ENCODE data around the gene NPR1. TPM values are rescaled to one million over a fixed set of nuclear protein-coding genes. Genes with fewer than 3 reads are reported as not detected.
"Not testable (repeated sequence)": the region's sequence is repeated elsewhere in the genome, so short reads cannot be mapped to it uniquely, and the experiment has no call there.

NPR1 gene
- total RNA-seq, 1 donor: 1.5 TPM

DNA sequence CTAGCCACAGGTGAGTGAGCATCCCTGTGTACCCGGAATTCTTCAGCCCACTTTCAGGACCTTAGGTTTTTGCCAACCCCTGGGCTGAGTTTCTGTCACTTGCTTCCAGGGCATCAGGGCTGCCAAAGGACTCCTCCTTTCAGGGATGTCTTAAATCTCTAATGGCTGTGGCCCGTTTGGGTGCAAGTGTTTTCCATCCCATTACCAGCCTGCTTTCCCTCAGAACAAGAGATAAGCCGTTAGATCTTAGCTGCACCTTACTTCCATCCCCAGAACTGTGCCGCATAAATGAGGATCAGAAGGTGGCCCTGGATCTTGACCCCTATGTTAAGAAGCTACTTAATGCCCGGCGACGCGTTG is 19.3 kb upstream of the NPR1 start:
- no peak for DNase-seq (ENCODE audit: low read depth)
- TF ChIP-seq CTCF (IDR thresholded peaks at IDR 0.05; ENCODE audit: insufficient read depth, low read length): no peak
- peak overlapping the region; percentile 96 for H3K4me3 ChIP-seq (ENCODE audit: low read depth, low read length)

- TF ChIP-seq CTCF (IDR thresholded peaks at IDR 0.05; ENCODE audit: insufficient read depth, low read length): no peak
- DNase-seq (ENCODE audit: low read depth): no peak
- H3K4me3 ChIP-seq (ENCODE audit: low read depth, low read length): peak overlapping the region; percentile 96
Measured at GRCh38 chr1:153659656-153660055, 18.8 kb upstream of the NPR1 start.

- no peak for DNase-seq (ENCODE audit: low read depth)
- no peak for TF ChIP-seq CTCF (IDR thresholded peaks at IDR 0.05; ENCODE audit: insufficient read depth, low read length)
- H3K4me3 ChIP-seq (ENCODE audit: low read depth, low read length): no peak overlapping the region
Measured at GRCh38 chr1:153661111-153661708, 17.3 kb upstream of the NPR1 start.

- no peak overlapping the region for H3K4me3 ChIP-seq (ENCODE audit: low read depth, low read length)
- no peak for TF ChIP-seq CTCF (IDR thresholded peaks at IDR 0.05; ENCODE audit: insufficient read depth, low read length)
- DNase-seq (ENCODE audit: low read depth): no peak
Measured at GRCh38 chr1:153662269-153662668, 16.2 kb upstream of the NPR1 start.

DNA sequence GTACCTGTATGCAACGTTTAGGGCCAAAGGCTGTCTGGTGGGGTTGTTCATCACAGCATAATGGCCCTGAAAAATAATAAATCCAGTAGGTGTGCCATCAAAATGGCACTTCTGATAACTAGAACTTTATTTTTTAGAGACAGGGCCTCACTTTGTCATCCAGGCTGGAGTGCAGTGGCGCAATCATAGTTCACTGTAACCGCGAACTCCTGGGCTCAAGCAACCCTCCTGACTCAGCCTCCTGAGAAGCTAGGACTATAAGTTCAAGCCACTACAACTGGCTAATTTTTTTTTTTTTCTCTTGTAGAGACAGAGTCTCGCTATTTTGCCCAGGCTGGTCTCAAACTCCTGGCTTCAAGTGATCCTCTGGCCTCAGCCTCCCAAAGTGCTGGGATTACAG is 15.3 kb upstream of the NPR1 start:
- H3K4me3 ChIP-seq (ENCODE audit: low read depth, low read length): no peak overlapping the region
- no peak for TF ChIP-seq CTCF (IDR thresholded peaks at IDR 0.05; ENCODE audit: insufficient read depth, low read length)
- peak; percentile 38 for DNase-seq (ENCODE audit: low read depth)

DNA sequence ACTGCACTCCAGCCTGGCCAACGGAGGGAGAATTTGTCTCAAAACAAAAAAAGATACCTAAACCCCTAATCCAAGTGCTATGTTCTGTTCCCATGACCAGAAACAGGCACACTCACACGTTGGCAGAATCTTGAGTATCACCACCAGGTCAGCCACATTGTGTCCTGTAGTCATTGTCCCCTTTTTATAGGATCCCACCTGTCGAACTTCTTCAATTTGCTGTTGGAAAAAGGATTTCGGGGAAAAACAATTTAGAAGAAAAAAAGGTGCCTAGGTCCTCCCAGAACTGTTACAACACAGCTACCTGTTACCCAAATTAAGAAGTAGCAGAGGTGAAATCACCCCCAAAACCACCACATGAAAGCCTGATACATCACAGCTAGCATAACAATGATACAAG is 11.0 kb upstream of the NPR1 start:
- TF ChIP-seq CTCF (IDR thresholded peaks at IDR 0.05; ENCODE audit: insufficient read depth, low read length): no peak
- H3K4me3 ChIP-seq (ENCODE audit: low read depth, low read length): no peak overlapping the region
- DNase-seq (ENCODE audit: low read depth): no peak

GRCh38 chr1:153668672-153669071 is 9.8 kb upstream of the NPR1 start:
- DNase-seq (ENCODE audit: low read depth); H3K4me3 ChIP-seq (ENCODE audit: low read depth, low read length): not testable (repeated sequence)
